Osteocyte (in vitro differentiated cells): ENCODE measurements around the gene RHO. TPM values are rescaled to one million over a fixed set of nuclear protein-coding genes. Genes with fewer than 3 reads are reported as not detected.
"Not testable (repeated sequence)": the region's sequence is repeated elsewhere in the genome, so short reads cannot be mapped to it uniquely, and the experiment has no call there.

Experiments
- DNase-seq: peaks from one replicate; pipeline ENCODE4 v3.0.0; 2021; ENCODE audit warnings: mixed read lengths; ENCODE audit not compliant: unreplicated experiment; ENCODE audit errors: extremely low spot score
- H3K27ac Mint-ChIP-seq: one replicate; pipeline ENCODE4 v1.8.0; 2021; ENCODE audit warnings: mild to moderate bottlenecking, mixed read lengths; ENCODE audit not compliant: unreplicated experiment
- H3K27me3 Mint-ChIP-seq: one replicate; pipeline ENCODE4 v1.8.0; 2021; ENCODE audit warnings: mixed read lengths; ENCODE audit not compliant: unreplicated experiment
- H3K36me3 Mint-ChIP-seq: one replicate; pipeline ENCODE4 v1.8.0; 2021; ENCODE audit warnings: mixed read lengths; ENCODE audit not compliant: unreplicated experiment
- H3K4me1 Mint-ChIP-seq: one replicate; pipeline ENCODE4 v1.8.0; 2021; ENCODE audit warnings: mixed read lengths; ENCODE audit not compliant: unreplicated experiment
- H3K4me3 Mint-ChIP-seq: one replicate; pipeline ENCODE4 v1.8.0; 2021; ENCODE audit warnings: mild to moderate bottlenecking, moderate library complexity, mixed read lengths; ENCODE audit not compliant: unreplicated experiment
- H3K9me3 Mint-ChIP-seq: one replicate; pipeline ENCODE4 v1.8.0; 2021; ENCODE audit warnings: mixed read lengths; ENCODE audit not compliant: unreplicated experiment
- total RNA-seq: library from RNA; stranded (reverse); gene quantifications from 2 replicates; pipeline ENCODE4 v1.2.1, GENCODE V29; 2021
- TF ChIP-seq, protein P1 (sequence below): fragments of 200-600 bp; sonication (generic); IDR thresholded peaks from 2 replicates; pipeline ENCODE4 v1.5.0; 2021; ENCODE audit warnings: antibody characterized with exemption, mild to moderate bottlenecking, moderate library complexity

RHO gene
- total RNA-seq, 1 donor from 2014 or later, result not detected

GRCh38 chr3:129485721-129486663 lies 42.4 kb upstream of the RHO start:
- no peaks in the 10 kb centered on the region for H3K27me3 Mint-ChIP-seq
- TF ChIP-seq, protein P1, sequence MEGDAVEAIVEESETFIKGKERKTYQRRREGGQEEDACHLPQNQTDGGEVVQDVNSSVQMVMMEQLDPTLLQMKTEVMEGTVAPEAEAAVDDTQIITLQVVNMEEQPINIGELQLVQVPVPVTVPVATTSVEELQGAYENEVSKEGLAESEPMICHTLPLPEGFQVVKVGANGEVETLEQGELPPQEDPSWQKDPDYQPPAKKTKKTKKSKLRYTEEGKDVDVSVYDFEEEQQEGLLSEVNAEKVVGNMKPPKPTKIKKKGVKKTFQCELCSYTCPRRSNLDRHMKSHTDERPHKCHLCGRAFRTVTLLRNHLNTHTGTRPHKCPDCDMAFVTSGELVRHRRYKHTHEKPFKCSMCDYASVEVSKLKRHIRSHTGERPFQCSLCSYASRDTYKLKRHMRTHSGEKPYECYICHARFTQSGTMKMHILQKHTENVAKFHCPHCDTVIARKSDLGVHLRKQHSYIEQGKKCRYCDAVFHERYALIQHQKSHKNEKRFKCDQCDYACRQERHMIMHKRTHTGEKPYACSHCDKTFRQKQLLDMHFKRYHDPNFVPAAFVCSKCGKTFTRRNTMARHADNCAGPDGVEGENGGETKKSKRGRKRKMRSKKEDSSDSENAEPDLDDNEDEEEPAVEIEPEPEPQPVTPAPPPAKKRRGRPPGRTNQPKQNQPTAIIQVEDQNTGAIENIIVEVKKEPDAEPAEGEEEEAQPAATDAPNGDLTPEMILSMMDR, result no peak
- DNase-seq, result no peak
- H3K36me3 Mint-ChIP-seq, result peaks cover 13% of the 10 kb centered on the region
- peak overlapping the region; percentile 67 for H3K27ac Mint-ChIP-seq
- peaks cover 34% of the 10 kb centered on the region for H3K4me1 Mint-ChIP-seq
- no peak overlapping the region for H3K4me3 Mint-ChIP-seq
- no peaks in the 10 kb centered on the region for H3K9me3 Mint-ChIP-seq

- Mint-ChIP-seq H3K27ac (peak overlapping the region; percentile 67), H3K4me1 (peaks cover 29% of the 10 kb centered on the region), H3K9me3 (no peaks in the 10 kb centered on the region), H3K27me3 (no peaks in the 10 kb centered on the region), H3K4me3 (no peak overlapping the region), H3K36me3 (peaks cover 14% of the 10 kb centered on the region)
- DNase-seq, result no peak
- TF ChIP-seq, protein P1, result no peak
Observed at GRCh38 chr3:129486664-129487035, 41.8 kb upstream of the RHO start.

GRCh38 chr3:129487183-129487867 lies 41.1 kb upstream of the RHO start:
- Mint-ChIP-seq H3K27me3 (no peaks in the 10 kb centered on the region), H3K27ac (no peak overlapping the region), H3K9me3 (no peaks in the 10 kb centered on the region), H3K4me1 (peaks cover 29% of the 10 kb centered on the region), H3K4me3 (no peak overlapping the region), H3K36me3 (peaks cover 14% of the 10 kb centered on the region)
- TF ChIP-seq, protein P1, result no peak
- no peak for DNase-seq

DNA sequence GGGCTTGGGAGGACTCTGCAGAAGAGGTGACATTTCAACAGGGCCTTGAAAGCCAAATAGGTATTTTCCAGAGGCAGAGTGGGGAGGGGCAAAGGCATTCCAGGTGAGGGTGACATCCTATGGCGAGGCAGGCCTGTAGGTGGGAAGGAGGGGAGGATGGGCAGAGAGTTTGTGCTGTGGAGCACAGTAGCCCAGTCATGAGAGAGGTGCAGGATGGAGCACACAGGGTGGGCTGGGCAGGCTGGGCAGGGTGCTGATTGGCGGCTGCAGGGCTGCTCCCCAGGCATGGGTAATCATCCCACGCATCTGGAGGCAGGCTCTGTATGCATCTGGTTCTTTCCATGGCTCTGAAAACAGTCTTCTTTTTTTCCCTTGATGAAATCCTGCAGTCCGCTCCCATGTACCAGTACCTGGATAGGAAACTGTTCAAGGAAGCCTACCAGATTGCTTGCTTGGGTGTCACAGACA lies 40.5 kb upstream of the RHO start:
- H3K9me3 Mint-ChIP-seq, H3K27me3 Mint-ChIP-seq, DNase-seq, H3K4me3 Mint-ChIP-seq, H3K27ac Mint-ChIP-seq: not testable (repeated sequence)
- H3K4me1 Mint-ChIP-seq, result peaks cover 29% of the 10 kb centered on the region
- peaks cover 14% of the 10 kb centered on the region for H3K36me3 Mint-ChIP-seq

- not testable (repeated sequence) for H3K27ac Mint-ChIP-seq, DNase-seq, H3K27me3 Mint-ChIP-seq, H3K4me3 Mint-ChIP-seq, H3K9me3 Mint-ChIP-seq
- H3K36me3 Mint-ChIP-seq, result peaks cover 13% of the 10 kb centered on the region
- H3K4me1 Mint-ChIP-seq, result peaks cover 32% of the 10 kb centered on the region
Observed at GRCh38 chr3:129489258-129489657, 39.2 kb upstream of the RHO start.

- H3K9me3 Mint-ChIP-seq, result no peaks in the 10 kb centered on the region
- no peak overlapping the region for H3K4me3 Mint-ChIP-seq
- H3K27me3 Mint-ChIP-seq, result no peaks in the 10 kb centered on the region
- peak overlapping the region; percentile 83 for H3K27ac Mint-ChIP-seq
- DNase-seq, result peak; percentile 93
- TF ChIP-seq, protein P1, result peak; percentile 95
- peaks cover 10% of the 10 kb centered on the region for H3K36me3 Mint-ChIP-seq
- peaks cover 41% of the 10 kb centered on the region for H3K4me1 Mint-ChIP-seq
Observed at GRCh38 chr3:129490273-129490675, 38.2 kb upstream of the RHO start.

- Mint-ChIP-seq H3K27ac (peak overlapping the region; percentile 83), H3K36me3 (peaks cover 10% of the 10 kb centered on the region), H3K4me1 (peaks cover 37% of the 10 kb centered on the region)
- H3K9me3 Mint-ChIP-seq, H3K4me3 Mint-ChIP-seq, H3K27me3 Mint-ChIP-seq, DNase-seq: not testable (repeated sequence)
Observed at GRCh38 chr3:129491077-129491476, 37.4 kb upstream of the RHO start.
